Fibroblast of lung (primary cell): ENCODE data around the gene P2RX6. TPM values are rescaled to one million over a fixed set of nuclear protein-coding genes. Genes with fewer than 3 reads are reported as not detected.

Source experiments
- DNase-seq, 2 donors: peaks; one replicate each; pipeline versions ENCODE4 v3.0.0 to v3.0.0-alpha.2; 2010; ENCODE audit warnings: low read depth in 2 of 2
- H2AFZ ChIP-seq: 2 replicates; pipeline ENCODE4 v1.5.1; 2012; ENCODE audit warnings: low read length, control low read depth, inconsistent platforms
- H3K27ac ChIP-seq: 2 replicates; pipeline ENCODE4 v1.5.1; 2011; ENCODE audit warnings: low read length, control low read depth; ENCODE audit not compliant: insufficient read depth
- H3K27me3 ChIP-seq: 2 replicates; pipeline ENCODE4 v1.5.1; 2011; ENCODE audit warnings: mild to moderate bottlenecking, low read length; ENCODE audit not compliant: control insufficient read depth, insufficient read depth
- H3K36me3 ChIP-seq: 2 replicates; pipeline ENCODE4 v1.5.1; 2011; ENCODE audit warnings: low read length; ENCODE audit not compliant: control insufficient read depth, insufficient read depth
- H3K4me1 ChIP-seq: 2 replicates; pipeline ENCODE4 v1.5.1; 2011; ENCODE audit warnings: low read length; ENCODE audit not compliant: control insufficient read depth, insufficient read depth; ENCODE audit errors: extremely low read depth
- H3K4me2 ChIP-seq: 2 replicates; pipeline ENCODE4 v1.5.1; 2011; ENCODE audit warnings: low read length, control low read depth; ENCODE audit not compliant: insufficient read depth; ENCODE audit errors: extremely low read depth
- H3K4me3 ChIP-seq, 4 experiments: fragments of 200-600 bp in 1 of 4; sonication (generic) in 1 of 4; replicated peaks in 1 of 4; 2 replicates each; pipeline ENCODE4 v1.5.1; 2011 to 2016; ENCODE audit warnings: low read length in 4 of 4, low read depth in 3 of 4, mild to moderate bottlenecking in 3 of 4, control low read depth in 2 of 4, inconsistent platforms in 1 of 4, mixed read lengths in 1 of 4; ENCODE audit not compliant: insufficient read depth in 1 of 4; ENCODE audit errors: control extremely low read depth in 1 of 4
- H3K79me2 ChIP-seq: 2 replicates; pipeline ENCODE4 v1.5.1; 2012; ENCODE audit warnings: mild to moderate bottlenecking, low read length, inconsistent platforms; ENCODE audit not compliant: control insufficient read depth, insufficient read depth
- H3K9ac ChIP-seq: 2 replicates; pipeline ENCODE4 v1.5.1; 2011; ENCODE audit warnings: mild to moderate bottlenecking, low read length, control low read depth; ENCODE audit not compliant: insufficient read depth
- H3K9me3 ChIP-seq: 2 replicates; pipeline ENCODE4 v1.5.1; 2012; ENCODE audit warnings: low read depth, low read length; ENCODE audit not compliant: control insufficient read depth, insufficient read depth
- H4K20me1 ChIP-seq: 2 replicates; pipeline ENCODE4 v1.5.1; 2011; ENCODE audit warnings: low read length; ENCODE audit not compliant: control insufficient read depth, insufficient read depth; ENCODE audit errors: extremely low read depth
- CTCF ChIP-seq, 2 donors: IDR thresholded peaks in 1 of 2; conservative IDR thresholded peaks in 1 of 2; 1 replicate in 1 of 2; 2 replicates in 1 of 2; pipeline ENCODE4 v1.5.1; 2011 to 2012; ENCODE audit warnings: low read length in 2 of 2, control low read depth in 1 of 2, inconsistent platforms in 1 of 2, low read depth in 1 of 2, mild to moderate bottlenecking in 1 of 2
- EZH2 ChIP-seq: IDR thresholded peaks from 2 replicates; pipeline ENCODE4 v1.5.1; 2012; ENCODE audit warnings: low read length, control low read depth, mild to moderate bottlenecking; ENCODE audit errors: missing control alignments
- polyA plus RNA-seq, 2 donors: library from polyadenylated mRNA; depleted of rRNA in 1 of 2; stranded (reverse) in 1 of 2; unstranded in 1 of 2; fragments of >200 nt; gene quantifications; 2 replicates each; pipeline ENCODE4 v1.2.1, GENCODE V29; 2011 to 2012; ENCODE audit warnings: missing spikeins in 1 of 2
- total RNA-seq: library from RNA; depleted of rRNA; stranded (reverse); fragments of >200 nt; gene quantifications from 2 replicates; pipeline ENCODE4 v1.2.1, GENCODE V29; 2014

Gene P2RX6
- total and polyA plus RNA-seq, 2 donors (not counting 1 experiment from before 2014, with no cell fraction given) = 3.6 to 17.8 TPM

DNA sequence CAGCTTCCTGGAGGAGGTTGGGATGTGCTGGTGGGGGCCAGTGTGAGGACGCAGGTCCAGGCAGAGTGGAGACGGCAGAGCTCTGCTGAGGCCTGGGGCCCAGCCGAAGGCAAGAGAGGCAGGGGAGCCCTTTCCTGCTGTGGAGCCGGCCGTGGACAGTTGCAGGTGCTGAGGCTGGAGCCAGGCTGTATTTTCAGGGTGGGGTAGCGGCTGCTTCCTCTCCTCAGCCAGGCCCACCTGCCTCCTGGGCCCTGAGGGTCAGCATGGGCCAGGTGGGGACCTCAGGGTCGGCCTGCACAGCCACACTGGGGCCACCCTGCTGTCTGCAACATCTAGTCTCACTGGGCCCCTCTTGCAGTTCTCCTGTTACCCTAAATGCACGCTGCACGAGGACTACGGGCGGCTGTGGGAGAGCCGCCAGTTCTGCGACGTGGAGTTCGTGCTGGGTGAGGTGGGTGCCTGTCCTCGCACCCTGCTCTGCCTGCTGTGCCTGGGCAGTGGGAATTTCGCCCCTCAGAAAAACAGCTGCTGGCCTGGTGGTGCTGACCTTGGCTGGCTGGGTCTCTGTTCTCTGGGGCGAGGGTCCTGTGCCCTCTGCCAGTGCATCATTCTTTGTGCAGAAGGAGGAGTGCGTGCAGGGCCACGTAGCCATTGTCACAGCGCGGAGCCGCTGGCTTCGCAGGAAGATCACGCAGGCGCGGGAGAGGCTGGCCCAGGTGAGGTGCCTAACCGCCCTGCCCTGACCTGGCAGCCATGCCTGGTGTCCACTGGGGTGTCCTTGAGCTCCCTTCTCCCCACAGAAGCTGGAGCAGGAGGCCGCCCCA, 21.4 kb upstream of the P2RX6 start:
- Histone ChIP-seq H4K20me1 (no peaks in the 10 kb centered on the region), H3K4me1 (no peaks in the 10 kb centered on the region), H3K4me3 (no peak overlapping the region), H3K27me3 (no peaks in the 10 kb centered on the region), H3K9me3 (no peaks in the 10 kb centered on the region), H3K9ac (no peak overlapping the region), H3K27ac (no peak overlapping the region), H3K36me3 (peaks cover 35% of the 10 kb centered on the region), H3K79me2 (no peaks in the 10 kb centered on the region), H3K4me2 (no peak overlapping the region), H2AFZ (no peak overlapping the region)
- TF ChIP-seq CTCF (conservative IDR thresholded peaks at IDR 0.05 in 1 of 2, IDR thresholded peaks at IDR 0.05 in 1 of 2; ENCODE audit: low read depth in 1 of 2, low read length in 2 of 2) = no peak
- no peak for TF ChIP-seq EZH2
- no peak for DNase-seq

DNA sequence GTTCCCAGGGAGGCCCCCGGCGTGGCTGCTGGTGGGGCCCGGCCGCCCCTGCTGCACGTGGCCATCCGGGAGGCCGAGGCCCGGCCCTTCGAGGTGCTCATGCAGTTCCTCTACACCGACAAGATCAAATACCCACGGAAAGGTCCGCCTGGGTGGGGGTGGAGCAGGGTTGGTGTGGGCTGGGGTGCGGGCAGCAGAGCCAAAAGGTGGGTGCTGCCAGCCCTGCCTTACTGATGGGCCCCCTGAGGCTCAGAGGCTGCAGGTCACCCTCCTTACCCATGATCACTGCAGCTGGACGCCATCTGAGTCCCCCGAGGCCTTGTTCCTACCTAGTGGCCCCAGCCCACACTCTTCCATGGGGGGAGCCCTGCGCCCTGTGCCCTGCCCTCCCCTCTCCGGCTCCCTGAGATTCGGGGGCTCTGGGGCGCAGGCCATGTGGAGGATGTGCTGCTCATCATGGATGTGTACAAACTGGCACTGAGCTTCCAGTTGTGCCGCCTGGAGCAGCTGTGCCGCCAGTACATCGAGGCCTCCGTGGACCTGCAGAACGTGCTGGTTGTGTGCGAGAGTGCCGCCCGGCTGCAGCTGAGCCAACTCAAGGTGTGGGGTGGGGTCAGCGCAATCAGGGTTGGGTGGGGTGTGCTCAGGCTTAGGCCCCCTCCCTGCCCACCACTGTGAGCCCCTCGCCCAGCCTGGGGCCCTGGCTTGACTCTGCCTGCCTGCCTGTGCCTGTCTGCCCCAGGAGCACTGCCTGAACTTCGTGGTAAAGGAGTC, 20.6 kb upstream of the P2RX6 start:
- no peaks in the 10 kb centered on the region for H3K79me2 ChIP-seq
- H3K36me3 ChIP-seq = peaks cover 36% of the 10 kb centered on the region
- H3K4me2 ChIP-seq = no peak overlapping the region
- no peaks in the 10 kb centered on the region for H3K4me1 ChIP-seq
- no peaks in the 10 kb centered on the region for H3K27me3 ChIP-seq
- H3K9me3 ChIP-seq = no peaks in the 10 kb centered on the region
- no peak for DNase-seq
- TF ChIP-seq EZH2 (no peak), CTCF (conservative IDR thresholded peaks at IDR 0.05 in 1 of 2, IDR thresholded peaks at IDR 0.05 in 1 of 2; ENCODE audit: low read depth in 1 of 2, low read length in 2 of 2) (no peak)
- no peaks in the 10 kb centered on the region for H4K20me1 ChIP-seq
- H3K27ac ChIP-seq = no peak overlapping the region
- no peak overlapping the region for H3K9ac ChIP-seq
- no peak overlapping the region for H3K4me3 ChIP-seq
- H2AFZ ChIP-seq = no peak overlapping the region

DNA sequence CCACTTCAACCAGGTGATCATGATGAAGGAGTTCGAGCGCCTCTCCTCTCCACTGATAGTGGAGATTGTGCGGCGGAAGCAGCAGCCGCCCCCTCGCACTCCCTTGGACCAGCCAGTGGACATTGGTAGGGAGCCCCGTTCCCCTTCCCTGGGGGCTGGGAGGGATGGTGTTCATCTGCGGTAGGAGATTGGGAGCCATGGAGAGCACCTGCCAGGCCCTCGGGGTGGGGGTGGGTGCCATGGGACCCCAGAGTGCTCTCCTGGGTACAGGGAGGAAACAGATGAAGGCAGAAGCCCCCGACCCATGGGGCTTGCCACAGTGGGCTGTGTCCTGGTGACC, 20.1 kb upstream of the P2RX6 start:
- Histone ChIP-seq H3K4me1 (no peaks in the 10 kb centered on the region), H3K9ac (no peak overlapping the region), H4K20me1 (no peaks in the 10 kb centered on the region), H3K79me2 (peaks cover under 1% of the 10 kb centered on the region), H3K4me2 (no peak overlapping the region), H3K27me3 (no peaks in the 10 kb centered on the region), H2AFZ (no peak overlapping the region), H3K4me3 (no peak overlapping the region), H3K9me3 (no peaks in the 10 kb centered on the region), H3K36me3 (peaks cover 37% of the 10 kb centered on the region), H3K27ac (no peak overlapping the region)
- TF ChIP-seq EZH2 (no peak), CTCF (conservative IDR thresholded peaks at IDR 0.05 in 1 of 2, IDR thresholded peaks at IDR 0.05 in 1 of 2; ENCODE audit: low read depth in 1 of 2, low read length in 2 of 2) (no peak)
- DNase-seq = no peak
